NB4 (cell line): Measurements from ENCODE around the gene RBPJ.

Experiments
- CTCF ChIP-seq: IDR thresholded peaks from one replicate; pipeline ENCODE4 v1.5.1; 2012; ENCODE audit warnings: low read depth, low read length
- POLR2A ChIP-seq: IDR thresholded peaks from 2 replicates; pipeline ENCODE4 v1.6.1; 2011; ENCODE audit warnings: mild to moderate bottlenecking; ENCODE audit not compliant: insufficient read length; ENCODE audit errors: extremely low read depth
- TF ChIP-seq, protein P1 (sequence below): IDR thresholded peaks from 2 replicates; pipeline ENCODE4 v1.6.1; 2011; ENCODE audit warnings: low read depth, low read length

DNA sequence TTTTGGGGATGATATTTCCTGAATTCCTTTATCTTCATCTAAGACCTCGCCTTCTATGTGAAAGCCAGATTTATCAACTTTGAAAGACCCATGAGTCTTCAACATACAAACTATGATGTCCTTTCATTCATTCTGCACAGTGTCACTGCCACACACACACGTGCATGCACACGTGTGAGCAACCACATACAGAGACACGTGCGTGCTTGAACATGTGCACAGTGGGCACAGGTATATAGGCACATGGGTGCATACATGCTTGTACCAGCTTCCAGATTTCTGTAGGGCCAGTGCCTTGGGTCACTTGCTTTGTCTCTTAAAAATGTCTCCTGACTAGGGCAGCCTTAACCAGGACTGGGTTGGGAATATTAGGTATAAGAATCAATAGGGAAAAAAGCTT is 49.1 kb upstream of the RBPJ start:
- TF ChIP-seq POLR2A: no peak
- TF ChIP-seq CTCF: no peak
- TF ChIP-seq, protein P1, sequence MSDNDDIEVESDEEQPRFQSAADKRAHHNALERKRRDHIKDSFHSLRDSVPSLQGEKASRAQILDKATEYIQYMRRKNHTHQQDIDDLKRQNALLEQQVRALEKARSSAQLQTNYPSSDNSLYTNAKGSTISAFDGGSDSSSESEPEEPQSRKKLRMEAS: peak; percentile 54; the same call in 1 of the 2 replicates
